Measurements from ENCODE around the gene ACSM3.

ACSM3 gene

GRCh38 chr16:20781697-20782096 is 17.9 kb downstream of the ACSM3 start:
- no peak for DNase-seq (ENCODE audit: low read depth, low spot score)
- TF ChIP-seq CTCF (IDR thresholded peaks at IDR 0.05; ENCODE audit: low read depth, low read length) = no peak
- no peak overlapping the region for H3K4me3 ChIP-seq (ENCODE audit: low read depth, low read length)
- in situ Hi-C loops (cut with HindIII; ENCODE audit: low sequenced_read_pairs) = no loop called here

GRCh38 chr16:20782470-20782869 is 18.7 kb downstream of the ACSM3 start:
- DNase-seq (ENCODE audit: low read depth, low spot score) = no peak
- no peak for TF ChIP-seq CTCF (IDR thresholded peaks at IDR 0.05; ENCODE audit: low read depth, low read length)
- in situ Hi-C loops (cut with HindIII; ENCODE audit: low sequenced_read_pairs) = no loop called here
- H3K4me3 ChIP-seq (ENCODE audit: low read depth, low read length) = no peak overlapping the region

- DNase-seq (ENCODE audit: low read depth, low spot score) = no peak
- no peak overlapping the region for H3K4me3 ChIP-seq (ENCODE audit: low read depth, low read length)
- TF ChIP-seq CTCF (IDR thresholded peaks at IDR 0.05; ENCODE audit: low read depth, low read length) = no peak
- in situ Hi-C loops (cut with HindIII; ENCODE audit: low sequenced_read_pairs) = no loop called here
These were observed 20.4 kb downstream of the ACSM3 start for GRCh38 chr16:20784204-20784603.

- H3K4me3 ChIP-seq (ENCODE audit: low read depth, low read length) = no peak overlapping the region
- in situ Hi-C loops (cut with HindIII; ENCODE audit: low sequenced_read_pairs) = no loop called here
- no peak for DNase-seq (ENCODE audit: low read depth, low spot score)
- TF ChIP-seq CTCF (IDR thresholded peaks at IDR 0.05; ENCODE audit: low read depth, low read length) = no peak
These were observed 25.3 kb downstream of the ACSM3 start for GRCh38 chr16:20789130-20789529.

- no peak overlapping the region for H3K4me3 ChIP-seq (ENCODE audit: low read depth, low read length)
- no peak for TF ChIP-seq CTCF (IDR thresholded peaks at IDR 0.05; ENCODE audit: low read depth, low read length)
- no peak for DNase-seq (ENCODE audit: low read depth, low spot score)
- in situ Hi-C loops (cut with HindIII; ENCODE audit: low sequenced_read_pairs) = no loop called here
These were observed 28.3 kb downstream of the ACSM3 start for GRCh38 chr16:20791923-20792612.

- no peak for TF ChIP-seq CTCF (IDR thresholded peaks at IDR 0.05; ENCODE audit: low read depth, low read length)
- in situ Hi-C loops (cut with HindIII; ENCODE audit: low sequenced_read_pairs) = no loop called here
- no peak for DNase-seq (ENCODE audit: low read depth, low spot score)
- H3K4me3 ChIP-seq (ENCODE audit: low read depth, low read length) = no peak overlapping the region
These were observed 34.5 kb downstream of the ACSM3 start for GRCh38 chr16:20798364-20798763.
